GM12873 (cell line): ENCODE data around the gene LAMA1.

Source experiments
- CTCF ChIP-seq: IDR thresholded peaks from 2 replicates; pipeline ENCODE4 v1.5.1; 2012; ENCODE audit warnings: low read depth, mild to moderate bottlenecking, moderate library complexity, low read length, control low read depth; ENCODE audit not compliant: insufficient read depth; ENCODE audit errors: missing control alignments

The LAMA1 gene

DNA sequence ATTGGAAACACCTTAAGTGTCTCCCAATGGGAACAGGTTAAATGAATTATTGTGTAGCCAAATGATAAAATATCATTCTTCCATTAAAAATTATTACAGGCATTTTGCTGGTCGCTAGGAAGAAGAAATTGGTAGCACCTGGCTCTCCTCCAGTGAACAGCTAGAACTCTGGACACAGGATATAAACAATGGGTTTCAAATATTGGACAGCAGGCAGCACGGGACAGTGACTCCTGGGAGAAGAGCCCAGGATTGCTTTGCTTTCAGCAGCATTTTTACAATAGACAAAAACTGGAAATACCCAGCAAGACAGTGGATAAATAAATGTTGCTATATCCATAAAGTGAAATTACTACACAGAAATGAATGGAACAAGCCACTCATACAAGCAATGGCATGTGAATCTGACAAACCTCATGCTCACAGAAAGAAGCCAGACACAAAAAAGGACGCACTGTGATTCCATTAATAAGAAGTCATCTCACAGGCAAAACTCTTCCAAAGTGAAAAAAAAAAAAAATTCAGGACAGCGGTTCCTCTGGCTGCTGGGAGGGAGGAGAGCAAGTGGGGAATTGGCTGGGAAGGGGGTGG lies 50.5 kb downstream of the LAMA1 start:
- TF ChIP-seq CTCF, result no peak

GRCh38 chr18:7065736-7066135 lies 51.9 kb downstream of the LAMA1 start:
- no peak for TF ChIP-seq CTCF

DNA sequence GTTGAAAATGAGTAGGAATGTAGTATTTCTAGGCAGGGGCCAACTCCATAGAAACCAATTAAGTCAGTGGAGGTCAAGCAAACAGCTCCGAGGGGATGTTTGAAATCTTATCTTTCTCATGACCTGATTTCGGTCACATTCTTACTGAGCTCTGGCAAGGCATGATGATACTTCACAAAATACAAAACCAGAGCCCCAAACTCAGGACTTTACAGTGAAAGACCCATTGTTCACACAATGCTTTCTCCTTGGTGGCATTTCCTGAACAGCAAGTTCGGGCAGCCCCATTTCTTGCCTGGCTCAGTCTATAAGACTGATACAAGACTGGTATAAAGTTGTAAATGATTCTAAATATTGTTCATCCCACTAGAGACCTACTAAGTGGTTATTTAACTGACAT lies 53.3 kb downstream of the LAMA1 start:
- TF ChIP-seq CTCF, result no peak

DNA sequence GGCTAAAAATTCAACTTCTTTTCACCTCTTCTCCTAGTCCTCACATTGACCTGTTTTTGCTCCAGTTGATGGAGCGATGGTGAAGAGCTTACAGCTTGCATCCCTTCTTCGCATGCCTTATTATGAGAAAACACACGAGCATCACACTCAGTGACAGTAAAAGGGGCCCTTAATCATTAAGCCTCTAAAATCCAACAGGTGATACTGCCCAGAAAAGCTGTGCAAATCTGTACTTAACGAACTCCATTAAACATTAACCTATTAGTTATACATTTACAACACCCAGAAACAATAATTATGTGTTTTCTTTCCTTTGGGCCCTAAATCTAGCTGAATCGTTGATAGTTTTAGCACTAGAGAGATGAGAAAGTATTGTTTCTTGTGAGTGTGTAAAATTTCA lies 54.8 kb downstream of the LAMA1 start:
- no peak for TF ChIP-seq CTCF

GRCh38 chr18:7062236-7062635 lies 55.4 kb downstream of the LAMA1 start:
- TF ChIP-seq CTCF, result no peak

DNA sequence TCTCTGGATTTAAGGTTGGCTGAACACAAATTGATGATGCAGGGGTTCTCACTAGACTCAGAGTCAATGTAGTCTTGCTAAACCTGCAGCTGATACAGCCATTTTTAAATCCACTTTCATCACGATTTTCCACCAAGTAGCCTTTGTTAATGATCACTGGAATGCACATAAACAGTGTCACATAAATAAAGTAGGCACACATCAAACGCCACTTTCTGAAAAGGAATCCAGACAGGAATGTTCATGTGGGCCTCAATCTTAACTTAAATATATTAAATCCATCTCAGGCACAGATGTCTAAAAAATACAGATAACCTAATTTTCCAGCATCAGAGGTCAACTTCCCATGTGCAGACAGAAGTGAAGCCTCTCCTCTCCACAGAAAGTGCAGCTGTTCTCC lies 58.3 kb downstream of the LAMA1 start:
- no peak for TF ChIP-seq CTCF

DNA sequence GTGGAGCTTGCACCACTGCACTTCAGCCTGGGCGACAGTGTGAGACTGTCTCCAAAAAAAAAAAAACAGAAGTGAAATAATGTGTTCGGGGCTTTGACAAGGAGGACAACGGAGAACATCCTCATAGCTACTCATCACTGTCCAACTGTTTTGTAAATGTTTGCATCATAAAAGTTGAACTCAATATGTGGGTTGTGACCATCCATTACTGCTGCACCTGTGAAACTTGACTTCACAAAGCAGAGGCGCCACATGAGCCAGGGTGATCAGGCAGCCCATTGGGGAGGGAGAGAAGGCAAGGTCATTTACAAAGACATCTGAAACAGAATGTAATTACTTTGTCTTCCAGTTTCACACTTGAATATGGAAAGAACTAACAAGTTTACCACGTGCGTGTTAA lies 61.6 kb downstream of the LAMA1 start:
- TF ChIP-seq CTCF, result no peak

DNA sequence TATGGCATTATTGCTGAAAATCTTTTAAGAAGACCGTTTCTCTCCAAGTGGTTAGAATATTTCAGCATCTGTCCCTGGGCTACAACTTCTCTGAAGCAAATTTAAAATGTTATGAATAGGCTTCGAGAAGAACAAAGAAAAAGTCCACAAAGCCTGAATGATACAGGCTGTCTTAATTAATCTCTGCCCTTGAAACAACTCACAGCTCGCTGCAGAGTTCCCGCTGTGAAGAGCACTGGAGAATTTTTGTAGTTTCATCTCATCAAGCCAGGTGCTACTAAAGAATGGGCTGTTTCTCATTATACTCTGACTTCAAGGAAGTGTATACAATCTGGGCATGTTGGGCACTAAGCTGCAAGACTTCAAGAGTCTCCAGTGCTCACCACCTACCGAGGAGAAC lies 67.6 kb downstream of the LAMA1 start:
- no peak for TF ChIP-seq CTCF
